Mucosa of rectum (tissue), 2 donors: ENCODE results near the gene ACP3.
"Not testable (repeated sequence)": the region's sequence is repeated elsewhere in the genome, so short reads cannot be mapped to it uniquely, and the experiment has no call there.

ENCODE experiments used
- H3K27ac ChIP-seq, 2 donors: one replicate each; pipeline ENCODE4 v1.7.0; 2013; ENCODE audit warnings: inconsistent platforms in 2 of 2, low read depth in 2 of 2, low read length in 2 of 2
- H3K27me3 ChIP-seq, 2 donors: one replicate each; pipeline ENCODE4 v1.7.0; 2013; ENCODE audit warnings: low read length in 2 of 2; ENCODE audit not compliant: control insufficient read depth in 2 of 2, insufficient read depth in 2 of 2
- H3K36me3 ChIP-seq, 2 donors: one replicate each; pipeline ENCODE4 v1.7.0; 2013; ENCODE audit warnings: low read length in 2 of 2; ENCODE audit not compliant: control insufficient read depth in 2 of 2, insufficient read depth in 2 of 2
- H3K4me1 ChIP-seq, 2 donors: one replicate each; pipeline ENCODE4 v1.7.0; 2013; ENCODE audit warnings: low read length in 2 of 2, mild to moderate bottlenecking in 1 of 2; ENCODE audit not compliant: control insufficient read depth in 2 of 2, insufficient read depth in 2 of 2
- H3K4me3 ChIP-seq, 2 donors: one replicate each; pipeline ENCODE4 v1.7.0; 2013; ENCODE audit warnings: low read length in 2 of 2
- H3K9ac ChIP-seq, 2 donors: one replicate each; pipeline ENCODE4 v1.7.0; 2013; ENCODE audit warnings: low read length in 2 of 2, low read depth in 1 of 2, mild to moderate bottlenecking in 1 of 2
- H3K9me3 ChIP-seq, 2 donors: one replicate each; pipeline ENCODE4 v1.7.0; 2013; ENCODE audit warnings: low read length in 2 of 2; ENCODE audit not compliant: control insufficient read depth in 2 of 2
- donor health status: healthy.
- donor health status: Normal muscosa, but diverticular disease.

Gene ACP3

GRCh38 chr3:132286035-132286434 is 31.2 kb upstream of the ACP3 start:
- Histone ChIP-seq H3K9me3 (peaks cover 0 to 4% of the 10 kb centered on the region in 2 donors), H3K9ac (no peak overlapping the region), H3K27ac (no peak overlapping the region), H3K27me3 (no peaks in the 10 kb centered on the region), H3K4me3 (no peak overlapping the region), H3K4me1 (no peaks in the 10 kb centered on the region), H3K36me3 (no peaks in the 10 kb centered on the region)

DNA sequence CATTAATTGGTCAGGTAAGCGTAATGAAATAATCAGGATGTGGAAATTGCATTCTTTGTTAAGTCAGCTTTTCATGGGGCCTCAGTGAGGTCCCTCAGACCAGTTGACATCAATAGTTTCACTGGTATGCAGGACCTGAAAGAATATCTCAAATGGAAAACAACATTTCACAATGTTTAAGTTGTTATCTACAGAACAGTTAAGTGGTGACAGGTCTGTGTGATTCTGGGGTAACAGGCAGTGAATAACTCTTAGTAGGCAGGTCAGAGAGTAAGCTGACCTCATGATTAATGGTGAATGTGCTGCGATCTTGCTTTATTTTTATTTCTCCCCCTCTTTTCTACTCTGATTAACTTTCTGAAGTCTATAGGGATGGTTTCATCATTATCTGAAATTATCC is 28.9 kb upstream of the ACP3 start:
- H3K4me1 ChIP-seq, result no peaks in the 10 kb centered on the region
- no peaks in the 10 kb centered on the region for H3K36me3 ChIP-seq
- no peaks in the 10 kb centered on the region for H3K27me3 ChIP-seq
- no peak overlapping the region for H3K4me3 ChIP-seq
- no peak overlapping the region for H3K9ac ChIP-seq
- peaks cover 0 to 4% of the 10 kb centered on the region in 2 donors for H3K9me3 ChIP-seq
- H3K27ac ChIP-seq, result no peak overlapping the region

DNA sequence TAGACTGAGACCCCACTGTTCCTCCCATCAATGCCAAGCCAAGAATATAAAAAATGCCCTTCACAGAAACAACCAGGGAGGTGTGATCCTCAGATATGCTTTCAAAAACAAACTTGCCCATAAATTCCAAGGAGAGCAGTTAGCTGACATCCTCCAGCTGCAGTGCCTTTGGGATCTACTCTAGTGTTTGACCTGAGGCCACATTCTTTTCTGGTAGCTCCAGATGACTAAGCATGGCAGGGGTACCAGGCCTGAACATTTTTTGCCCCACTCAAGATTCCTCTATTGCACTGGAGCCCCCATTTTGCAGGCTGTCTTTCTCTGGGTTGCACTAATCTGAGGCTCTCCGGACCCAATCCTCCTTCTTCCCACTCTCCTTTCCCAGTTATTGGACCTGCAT is 27.9 kb upstream of the ACP3 start:
- Histone ChIP-seq H3K4me1 (no peaks in the 10 kb centered on the region), H3K9me3 (peaks cover 0 to 4% of the 10 kb centered on the region in 2 donors), H3K27me3 (no peaks in the 10 kb centered on the region), H3K27ac (no peak overlapping the region), H3K4me3 (no peak overlapping the region), H3K36me3 (no peaks in the 10 kb centered on the region), H3K9ac (no peak overlapping the region)

- H3K4me3 ChIP-seq, result no peak overlapping the region
- H3K9ac ChIP-seq, result no peak overlapping the region
- H3K27ac ChIP-seq, result no peak overlapping the region
- no peaks in the 10 kb centered on the region for H3K4me1 ChIP-seq
- no peaks in the 10 kb centered on the region for H3K27me3 ChIP-seq
- no peaks in the 10 kb centered on the region for H3K36me3 ChIP-seq
- H3K9me3 ChIP-seq, result peaks cover 0 to 4% of the 10 kb centered on the region in 2 donors
These were observed 26.4 kb upstream of the ACP3 start for GRCh38 chr3:132290833-132291232.

GRCh38 chr3:132292042-132292441 is 25.2 kb upstream of the ACP3 start:
- Histone ChIP-seq H3K9ac (no peak overlapping the region), H3K9me3 (peaks cover 0 to 4% of the 10 kb centered on the region in 2 donors), H3K36me3 (no peaks in the 10 kb centered on the region), H3K27ac (no peak overlapping the region), H3K27me3 (no peaks in the 10 kb centered on the region), H3K4me1 (no peaks in the 10 kb centered on the region), H3K4me3 (no peak overlapping the region)

GRCh38 chr3:132293251-132293650 is 24.0 kb upstream of the ACP3 start:
- no peaks in the 10 kb centered on the region for H3K27me3 ChIP-seq
- no peaks in the 10 kb centered on the region for H3K9me3 ChIP-seq
- no peak overlapping the region for H3K27ac ChIP-seq

DNA sequence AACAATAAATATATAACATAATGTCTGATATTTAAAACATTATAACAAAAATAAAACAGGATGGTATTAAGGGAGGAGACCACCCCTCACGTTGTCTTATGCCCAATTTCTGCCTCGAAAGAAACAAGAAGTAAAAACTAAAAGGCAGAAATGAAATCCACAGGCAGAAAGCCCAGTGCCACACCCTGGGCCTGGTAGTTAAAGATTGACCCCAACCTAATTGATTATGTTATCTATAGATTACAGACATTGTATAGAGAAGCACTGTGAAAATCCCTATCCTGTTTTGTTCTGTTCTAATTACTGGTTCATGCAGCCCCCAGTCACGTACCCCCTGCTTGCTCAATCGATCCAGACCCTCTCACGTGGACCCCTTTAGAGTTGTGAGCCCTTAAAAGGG is 22.3 kb upstream of the ACP3 start:
- no peaks in the 10 kb centered on the region for H3K27me3 ChIP-seq
- H3K9ac ChIP-seq, result no peak overlapping the region
- no peaks in the 10 kb centered on the region for H3K9me3 ChIP-seq
- no peak overlapping the region for H3K27ac ChIP-seq
- H3K36me3 ChIP-seq, result no peaks in the 10 kb centered on the region
- no peaks in the 10 kb centered on the region for H3K4me1 ChIP-seq
- no peak overlapping the region for H3K4me3 ChIP-seq

More at GRCh38 chr3:132293251-132293650, 24.0 kb upstream of the ACP3 start:
- Histone ChIP-seq H3K36me3 (no peaks in the 10 kb centered on the region), H3K9ac (no peak overlapping the region), H3K4me3 (no peak overlapping the region), H3K4me1 (no peaks in the 10 kb centered on the region)

GRCh38 chr3:132303336-132304201 is 13.6 kb upstream of the ACP3 start:
- not testable (repeated sequence) for H3K9me3 ChIP-seq, H3K4me3 ChIP-seq
- H3K27ac ChIP-seq, result peak overlapping the region in 1 of 2 donors; percentile 22

GRCh38 chr3:132304351-132304750 is 12.9 kb upstream of the ACP3 start:
- not testable (repeated sequence) for H3K4me3 ChIP-seq, H3K9ac ChIP-seq, H3K27me3 ChIP-seq, H3K4me1 ChIP-seq, H3K36me3 ChIP-seq, H3K27ac ChIP-seq, H3K9me3 ChIP-seq

More at GRCh38 chr3:132303336-132304201, 13.6 kb upstream of the ACP3 start:
- H3K36me3 ChIP-seq, H3K9ac ChIP-seq, H3K4me1 ChIP-seq, H3K27me3 ChIP-seq: not testable (repeated sequence)

DNA sequence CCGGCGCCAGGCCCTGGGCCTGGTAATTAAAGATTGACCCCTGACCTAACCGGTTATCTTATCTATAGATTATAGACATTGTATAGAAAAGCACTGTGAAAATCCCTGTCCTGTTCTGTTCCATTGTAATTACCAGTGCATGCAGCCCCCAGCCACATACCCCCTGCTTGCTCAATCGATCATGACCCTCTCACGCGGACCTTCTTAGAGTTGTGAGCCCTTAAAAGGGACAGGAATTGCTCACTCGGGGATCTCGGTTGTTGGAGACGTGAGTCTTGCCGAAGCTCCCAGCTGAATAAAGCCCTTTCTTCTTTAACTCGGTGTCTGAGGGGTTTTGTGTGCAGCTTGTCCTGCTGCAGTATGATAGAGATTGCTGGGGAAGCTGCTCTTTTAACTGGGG is 7.2 kb upstream of the ACP3 start:
- H3K4me1 ChIP-seq, H3K4me3 ChIP-seq, H3K27me3 ChIP-seq, H3K9me3 ChIP-seq, H3K36me3 ChIP-seq, H3K9ac ChIP-seq, H3K27ac ChIP-seq: not testable (repeated sequence)
